Stimulated activated CD4-positive, alpha-beta T cell treated with anti-CD3 and anti-CD28 coated beads, Interleukin-2, amount 100 ng/mL, for 4 hours (primary cell): Measurements from ENCODE around the gene KAZN.
"Not testable (repeated sequence)": the region's sequence is repeated elsewhere in the genome, so short reads cannot be mapped to it uniquely, and the experiment has no call there.

Experiments
- DNase-seq: peaks from one replicate; pipeline ENCODE4 v3.0.0-alpha.2; 2020; ENCODE audit warnings: low read depth

The KAZN gene

DNA sequence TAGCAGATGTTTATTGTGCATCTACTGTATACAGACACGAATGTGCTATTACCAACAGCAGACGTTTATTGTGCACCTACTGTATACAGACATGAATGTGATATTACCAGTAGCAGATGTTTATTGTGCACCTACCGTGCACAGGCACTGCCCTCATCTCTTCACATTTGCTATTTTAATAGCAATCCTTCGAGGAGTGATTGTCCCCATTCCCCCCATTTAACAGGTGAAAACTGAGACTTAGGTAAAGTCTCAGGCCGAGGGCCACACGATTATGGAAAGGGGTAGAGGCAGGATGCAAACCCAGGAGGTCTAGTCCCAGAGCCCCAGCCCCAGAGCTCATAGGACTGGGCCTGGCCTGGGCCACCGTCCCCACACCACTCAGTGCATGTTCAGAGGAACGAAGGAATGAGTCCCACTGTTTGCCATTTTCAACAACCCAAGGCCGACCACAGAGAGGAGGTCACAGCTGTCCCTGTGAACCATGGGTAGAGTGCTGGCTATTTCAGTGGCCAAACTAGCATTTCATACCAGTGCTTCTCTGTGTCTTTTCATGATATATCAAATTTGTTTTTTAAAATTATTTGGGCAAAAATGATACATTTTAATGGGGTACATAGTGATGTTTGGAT, 440.6 kb downstream of the KAZN start:
- DNase-seq = no peak

- DNase-seq = no peak
These were observed 441.4 kb downstream of the KAZN start for GRCh38 chr1:15039901-15040300.

- not testable (repeated sequence) for DNase-seq
These were observed 442.2 kb downstream of the KAZN start for GRCh38 chr1:15040685-15041084.

- DNase-seq = no peak
These were observed 444.4 kb downstream of the KAZN start for GRCh38 chr1:15042866-15043265.

GRCh38 chr1:15043934-15044333, 445.4 kb downstream of the KAZN start:
- DNase-seq = no peak

GRCh38 chr1:15045123-15045522, 446.6 kb downstream of the KAZN start:
- DNase-seq = no peak

GRCh38 chr1:15046487-15047165, 448.1 kb downstream of the KAZN start:
- DNase-seq = peak; percentile 25

- DNase-seq = no peak
These were observed 448.8 kb downstream of the KAZN start for GRCh38 chr1:15047237-15047636.

GRCh38 chr1:15048437-15048980, 450.0 kb downstream of the KAZN start:
- no peak for DNase-seq

DNA sequence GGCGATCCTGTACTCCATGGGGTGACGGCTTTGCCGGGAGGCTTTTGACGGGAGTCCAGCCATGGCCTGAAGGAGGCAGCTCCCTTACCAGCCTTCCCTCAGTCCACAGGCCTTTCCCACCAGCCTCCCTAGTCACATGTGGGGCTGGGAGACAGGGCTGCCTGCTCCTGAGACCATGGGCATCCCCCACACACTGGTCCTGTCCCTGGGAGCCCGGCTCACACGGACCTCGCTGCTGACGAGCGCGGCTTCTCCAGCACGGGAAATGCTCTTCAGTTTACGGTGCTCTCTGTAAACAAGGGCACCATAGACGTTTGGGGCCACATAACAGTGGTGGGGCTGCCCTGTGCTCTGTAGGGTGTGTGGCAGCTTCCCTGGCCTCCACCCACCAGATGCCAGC, 450.6 kb downstream of the KAZN start:
- DNase-seq = no peak

DNA sequence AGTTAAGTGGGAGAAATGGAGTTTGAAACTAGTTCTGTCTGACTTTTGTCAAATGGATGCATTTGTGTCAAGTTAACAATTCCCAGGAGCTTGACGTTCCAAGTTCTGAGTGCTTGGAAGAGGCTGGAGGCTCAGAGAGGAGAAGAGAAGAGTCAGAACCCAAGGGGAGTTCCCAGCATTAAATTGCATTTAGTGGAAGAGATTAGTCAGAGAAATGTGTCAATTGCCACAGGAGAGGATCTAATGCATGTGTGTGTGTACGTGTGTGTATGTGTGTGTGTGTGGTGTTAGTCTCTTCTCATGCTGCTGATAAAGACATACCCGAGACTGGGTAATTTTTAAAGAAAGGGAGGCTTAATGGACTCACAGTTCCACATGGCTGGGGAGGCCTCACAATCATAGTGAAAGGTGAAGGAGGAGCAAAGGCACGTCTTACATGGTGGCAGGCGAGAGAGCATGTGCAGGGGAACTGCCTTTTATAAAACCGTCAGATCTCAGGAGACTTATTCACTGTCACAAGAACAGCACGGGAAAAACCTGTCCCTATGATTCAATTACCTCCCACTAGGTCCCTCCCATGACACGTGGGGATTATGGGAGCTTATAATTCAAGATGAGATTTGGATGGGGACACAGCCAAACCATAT, 453.5 kb downstream of the KAZN start:
- DNase-seq = no peak

- no peak for DNase-seq
These were observed 454.7 kb downstream of the KAZN start for GRCh38 chr1:15053153-15053552.

DNA sequence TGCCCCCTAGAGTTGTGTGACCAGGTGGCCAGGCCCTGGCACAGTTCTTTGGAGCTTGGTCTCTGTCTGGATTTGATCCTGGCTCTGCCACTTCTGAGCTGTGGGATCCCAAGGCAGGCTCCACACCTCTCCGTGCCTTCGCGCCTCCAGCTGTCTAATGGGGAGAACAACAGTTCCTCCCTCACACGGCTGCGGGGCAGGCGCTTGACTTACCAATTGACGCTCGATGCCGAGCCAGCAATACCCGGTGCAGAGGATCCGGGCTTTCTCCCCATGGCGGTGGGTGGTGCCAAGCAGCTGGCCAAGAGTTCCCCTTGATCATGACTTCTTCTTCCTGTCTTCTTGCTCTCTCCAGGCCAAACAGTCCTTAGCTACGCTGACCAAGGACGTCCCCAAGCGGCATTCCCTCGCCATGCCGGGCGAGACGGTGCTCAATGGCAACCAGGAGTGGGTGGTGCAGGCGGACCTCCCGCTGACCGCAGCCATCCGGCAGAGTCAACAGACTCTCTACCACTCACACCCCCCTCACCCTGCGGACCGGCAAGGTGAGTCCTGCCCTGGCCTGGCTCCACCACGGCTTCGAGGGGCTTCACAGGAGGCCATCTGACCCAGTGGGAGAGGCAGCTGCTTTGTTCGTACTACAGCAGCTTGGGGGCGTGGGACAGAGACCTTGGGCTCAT, 457.4 kb downstream of the KAZN start:
- DNase-seq = no peak

DNA sequence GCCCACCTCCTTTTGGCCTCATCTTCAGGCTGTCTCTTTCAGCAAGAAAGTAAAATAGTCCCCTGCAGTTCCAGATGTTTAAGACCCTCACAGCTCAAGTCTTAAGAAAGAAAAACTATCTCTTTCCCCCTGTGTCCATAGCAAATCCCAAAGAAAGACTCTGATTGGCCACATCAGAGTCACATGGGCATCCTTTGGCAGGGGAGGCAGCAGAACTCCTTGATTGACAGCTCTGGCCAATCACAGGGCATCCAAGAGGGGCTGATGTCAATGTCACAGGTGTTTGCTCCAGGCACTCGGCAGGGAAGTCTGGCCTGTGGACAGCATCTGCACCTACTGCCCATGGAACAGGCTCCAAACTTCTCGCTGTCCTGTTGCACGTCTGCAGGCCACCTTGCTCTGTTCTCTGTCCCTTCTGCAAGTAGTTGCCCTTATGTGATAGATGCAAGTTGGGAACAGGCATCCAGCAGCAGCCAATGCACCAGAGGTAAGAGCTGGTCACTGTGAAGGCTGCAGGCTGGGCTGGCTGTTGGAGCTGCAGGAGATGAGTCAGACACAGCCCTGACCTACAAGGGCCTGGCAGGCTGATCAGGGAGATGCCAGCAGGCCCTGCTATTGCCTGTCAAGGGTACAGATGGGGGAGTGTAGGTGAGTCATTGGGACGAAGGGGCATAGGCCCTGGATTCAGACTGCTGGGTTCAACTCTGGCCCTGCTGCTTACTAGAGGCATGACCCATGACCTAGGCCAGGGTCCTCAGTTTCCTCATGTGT, 458.2 kb downstream of the KAZN start:
- no peak for DNase-seq

DNA sequence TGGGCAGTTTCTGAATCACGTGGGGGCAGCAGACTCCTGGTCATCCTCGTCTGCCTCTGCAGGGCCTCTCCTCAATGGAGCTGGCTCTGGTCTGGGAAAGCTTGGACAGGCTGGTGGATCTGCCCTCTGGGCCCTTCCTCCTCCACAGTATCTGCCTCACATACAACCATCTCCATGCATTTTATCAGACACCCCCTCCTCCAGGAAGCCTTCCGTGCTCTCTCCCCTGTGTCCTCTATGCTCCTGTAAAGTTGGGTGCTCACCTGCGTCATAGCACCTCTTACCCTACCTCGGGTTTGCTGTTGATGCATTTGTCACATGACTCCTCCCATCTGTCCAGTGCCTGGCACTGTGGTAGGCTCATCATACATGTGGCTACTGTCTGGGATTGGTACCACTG, 459.3 kb downstream of the KAZN start:
- DNase-seq = no peak

- DNase-seq = no peak
These were observed 459.8 kb downstream of the KAZN start for GRCh38 chr1:15058261-15058660.

- DNase-seq = no peak
These were observed 461.6 kb downstream of the KAZN start for GRCh38 chr1:15060104-15060503.

DNA sequence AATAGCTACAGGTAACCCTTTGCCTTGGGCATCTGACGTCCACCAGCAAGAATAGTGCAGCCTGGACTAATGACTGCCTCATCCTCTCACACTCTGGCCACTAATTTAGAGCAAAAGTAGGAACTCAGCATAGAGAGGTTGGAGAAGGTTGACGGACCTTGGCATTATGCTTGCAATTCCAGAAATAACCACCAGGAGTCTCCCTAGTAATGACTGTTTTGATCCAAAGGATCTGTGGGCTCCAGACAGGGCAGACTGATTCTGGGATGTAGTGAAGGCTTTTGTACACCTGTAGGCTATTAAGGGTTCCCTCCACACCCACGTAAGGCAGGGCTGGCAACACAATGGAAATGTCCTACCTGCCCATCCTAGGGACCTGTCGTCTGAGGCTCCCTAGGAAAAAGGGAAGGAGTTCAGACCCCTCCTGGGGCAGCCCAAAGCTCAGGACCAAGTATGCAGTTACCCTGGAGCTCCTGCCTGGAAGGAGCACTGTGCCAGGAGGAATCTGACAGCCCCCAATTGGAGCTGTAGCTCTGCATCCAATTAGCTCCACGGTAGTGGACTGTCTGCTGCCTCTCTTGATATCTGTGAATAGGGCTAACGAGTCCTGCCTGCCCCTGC, 464.1 kb downstream of the KAZN start:
- no peak for DNase-seq

DNA sequence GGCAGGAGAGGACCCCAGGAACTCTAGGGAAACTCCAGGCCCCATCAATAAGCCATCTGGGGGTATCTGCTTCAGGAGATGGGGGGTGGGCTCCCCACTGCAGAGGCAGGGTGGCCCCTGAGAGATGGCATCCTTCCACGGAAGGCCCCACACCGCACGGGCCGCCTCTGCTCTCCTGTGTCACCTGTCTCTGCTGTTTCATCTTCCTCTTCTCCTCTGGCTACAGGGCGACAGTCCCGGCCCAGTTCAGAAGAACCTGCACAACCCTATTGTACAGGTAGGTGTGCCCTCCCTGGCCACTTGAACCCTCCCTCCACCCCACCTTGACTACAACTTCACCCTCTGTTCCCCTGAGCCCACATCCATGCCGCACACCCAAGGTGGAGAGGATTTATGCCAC, 464.9 kb downstream of the KAZN start:
- DNase-seq = no peak

DNA sequence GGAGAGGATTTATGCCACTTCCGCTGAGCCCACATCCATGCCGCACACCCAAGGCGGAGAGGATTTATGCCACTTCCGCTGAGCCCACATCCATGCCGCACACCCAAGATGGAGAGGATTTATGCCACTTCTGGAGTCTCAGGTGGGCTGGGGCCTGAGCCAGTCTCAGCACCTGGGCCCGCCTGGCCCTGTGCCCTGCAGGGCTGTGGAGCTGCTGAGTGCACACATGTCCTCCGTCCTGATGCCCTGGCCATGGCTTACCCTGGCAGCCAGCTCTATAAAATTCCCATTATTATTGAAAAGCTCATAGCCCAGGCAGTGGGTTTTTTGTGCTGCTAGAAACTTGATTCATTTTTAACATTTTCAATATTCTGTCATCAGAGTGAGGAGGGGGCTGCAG, 465.3 kb downstream of the KAZN start:
- no peak for DNase-seq

DNA sequence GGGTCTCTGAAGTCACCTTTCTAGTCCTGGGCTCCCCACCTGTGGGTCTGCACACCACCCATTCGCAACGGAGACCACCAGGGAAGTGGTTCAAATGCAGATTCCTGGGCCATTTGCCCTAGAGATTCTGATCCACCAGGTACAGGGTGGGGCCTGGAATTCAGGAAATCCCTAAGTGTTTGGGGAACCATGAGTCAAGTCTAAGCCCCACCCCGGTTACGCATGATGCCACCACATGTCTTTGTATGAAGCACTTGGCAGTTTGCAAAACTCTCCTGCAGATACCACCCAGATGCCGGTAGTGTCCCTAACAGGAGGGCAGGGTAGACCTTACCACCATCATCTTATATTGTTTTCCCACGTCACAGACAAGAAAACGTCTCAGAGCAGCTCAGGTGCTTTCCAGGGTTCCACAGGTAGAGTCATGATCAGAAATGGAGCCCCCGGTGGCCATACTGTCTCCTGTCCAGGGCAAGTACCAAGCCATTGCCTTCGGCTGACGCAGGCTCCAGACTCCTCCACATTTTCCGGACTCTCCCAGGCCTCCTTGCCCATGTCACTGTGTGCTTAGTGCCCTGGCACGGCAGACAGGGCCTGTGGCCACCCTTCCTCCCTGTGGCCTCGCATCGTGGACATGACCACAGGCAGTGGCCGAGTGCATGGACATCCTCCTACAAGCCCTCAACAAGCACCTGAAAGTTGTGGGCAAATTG, 465.9 kb downstream of the KAZN start:
- DNase-seq = no peak
